H1 (cell line): ENCODE measurements around the gene ZNF8. TPM values are rescaled to one million over a fixed set of nuclear protein-coding genes. Genes with fewer than 3 reads are reported as not detected.

Source experiments
- JUND ChIP-seq: IDR thresholded peaks from 2 replicates; pipeline ENCODE4 v1.6.1; 2011; ENCODE audit warnings: mild to moderate bottlenecking, improper control_type of control experiment, low read length
- RBBP5 ChIP-seq: IDR thresholded peaks from 2 replicates; pipeline ENCODE4 v1.7.1; 2012; ENCODE audit warnings: low read depth, mild to moderate bottlenecking, inconsistent platforms, low read length, moderate library complexity, borderline replicate concordance
- TEAD4 ChIP-seq: IDR thresholded peaks from 2 replicates; pipeline ENCODE4 v1.6.1; 2012; ENCODE audit warnings: low read depth, low read length, inconsistent platforms, mixed read lengths
- polyA plus RNA-seq, 7 experiments: library from polyadenylated mRNA; depleted of rRNA in 3 of 7; stranded (reverse) in 5 of 7; unstranded in 2 of 7; fragments of >200 nt in 5 of 7; fragments of 200-250 nt in 2 of 7; gene quantifications; 1 replicate in 5 of 7; 2 replicates in 1 of 7; 4 replicates in 1 of 7; pipeline versions ENCODE4 v1.2.1 to v1.2.3, GENCODE V29; 2011 to 2013; ENCODE audit warnings: missing spikeins in 2 of 7, mixed read lengths in 2 of 7
- total RNA-seq: library from RNA; stranded (reverse); fragmentation: NEBNext Ultra II Directional; extraction: Animal tissue kit (Norgen Biotek cat#: 25700); gene quantifications from 2 replicates; pipeline ENCODE4 v1.2.1, GENCODE V29; 2021

ZNF8 gene
- total and polyA plus RNA-seq, 2 of the 8 experiments (the other 6 are each of a cell fraction or from before 2014, with no cell fraction given): 9.2 to 21.5 TPM

DNA sequence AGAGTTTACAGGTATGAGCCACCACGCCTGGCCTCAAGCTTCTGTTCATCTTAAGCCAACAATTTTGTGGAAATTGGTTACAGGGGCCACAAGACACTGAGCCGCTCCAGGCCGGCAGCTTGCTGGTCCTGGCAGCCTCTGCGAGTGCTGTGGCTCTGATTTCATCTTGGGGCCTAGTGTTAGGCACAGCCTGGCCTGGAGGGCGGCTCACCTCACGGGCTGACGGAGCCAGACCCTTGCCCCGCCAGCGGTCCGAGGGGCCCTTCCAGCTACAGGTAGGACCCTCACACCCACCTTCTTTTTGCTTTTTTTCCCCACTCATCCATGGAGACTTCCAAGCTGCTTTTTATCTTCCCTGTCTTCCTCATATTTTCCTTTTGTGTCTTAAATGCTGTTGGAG is 41.4 kb upstream of the ZNF8 start (continued):
- no peak for TF ChIP-seq TEAD4
- TF ChIP-seq JUND: no peak
- no peak for TF ChIP-seq RBBP5
